ENCODE results near the gene FAM83E. TPM values are rescaled to one million over a fixed set of nuclear protein-coding genes. Genes with fewer than 3 reads are reported as not detected.
"Not testable (repeated sequence)": the region's sequence is repeated elsewhere in the genome, so short reads cannot be mapped to it uniquely, and the experiment has no call there.

Gene FAM83E
- polyA plus RNA-seq, 1 experiment, result not detected

- no peaks in the 10 kb centered on the region for H3K27me3 ChIP-seq (ENCODE audit: control insufficient read depth, insufficient read depth, low read length)
- H3K27ac ChIP-seq (ENCODE audit: low read depth, low read length), result no peak overlapping the region
- TF ChIP-seq CTCF (IDR thresholded peaks at IDR 0.05; ENCODE audit: low read depth, low read length), result peak; percentile 92
- CTCF ChIA-PET, result interaction anchor here (0.5 to 10.6 kb wide), 26 partner anchors 9 to 963 kb away, joined by 3 to 207 read pairs (median 4); partner anchors contain the start of genes RPL18 and SPHK2
- H3K4me3 ChIP-seq (ENCODE audit: low read depth, low read length), result peak overlapping the region; percentile 56
- no peaks in the 10 kb centered on the region for H3K9me3 ChIP-seq (ENCODE audit: control insufficient read depth, insufficient read depth, low read length)
- POLR2A ChIA-PET, result interaction anchor here (1.3 to 1.4 kb wide), 2 partner anchors 30 to 96 kb away, joined by 8 read pairs; partner anchors contain the start of genes RPL18 and SPHK2
- peak; percentile 58 for DNase-seq (ENCODE audit: low read depth, low spot score)
Measured at GRCh38 chr19:48588670-48589401, 26.0 kb downstream of the FAM83E start.

- no peak for DNase-seq (ENCODE audit: low read depth, low spot score)
- ChIA-PET POLR2A (no interaction called here), CTCF (interaction anchor here (0.6 to 10.6 kb wide), 5 partner anchors 81 to 196 kb away, joined by 3 to 207 read pairs (median 5); partner anchors contain the start of gene KDELR1)
- Histone ChIP-seq H3K27ac (ENCODE audit: low read depth, low read length) (no peak overlapping the region), H3K4me3 (ENCODE audit: low read depth, low read length) (no peak overlapping the region), H3K27me3 (ENCODE audit: control insufficient read depth, insufficient read depth, low read length) (no peaks in the 10 kb centered on the region), H3K9me3 (ENCODE audit: control insufficient read depth, insufficient read depth, low read length) (no peaks in the 10 kb centered on the region)
- no peak for TF ChIP-seq CTCF (IDR thresholded peaks at IDR 0.05; ENCODE audit: low read depth, low read length)
Measured at GRCh38 chr19:48587387-48587786, 27.5 kb downstream of the FAM83E start.

DNA sequence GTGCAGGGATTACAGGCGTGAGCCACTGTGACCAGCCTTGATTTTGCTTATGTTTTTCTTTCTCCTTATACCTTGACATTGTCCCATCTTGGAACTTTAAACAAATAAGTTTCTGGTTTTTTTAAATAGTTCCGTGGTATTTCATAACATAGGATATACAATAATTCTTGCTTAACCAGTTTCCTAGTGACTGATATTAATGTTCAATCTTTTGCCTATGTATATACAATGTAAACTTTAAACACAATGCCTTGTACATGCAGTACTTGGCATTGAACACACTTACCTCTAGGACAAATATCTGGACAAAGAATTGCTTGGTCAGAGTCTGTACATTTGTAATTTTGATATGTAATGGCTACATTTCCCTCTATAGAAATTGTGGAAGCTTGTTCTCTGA, 32.7 kb downstream of the FAM83E start:
- no peaks in the 10 kb centered on the region for H3K9me3 ChIP-seq (ENCODE audit: control insufficient read depth, insufficient read depth, low read length)
- CTCF ChIA-PET, result interaction anchor here (8.3 to 10.6 kb wide), 2 partner anchors 76 to 93 kb away, joined by 174 to 207 read pairs; no protein-coding TSS in a partner anchor
- H3K4me3 ChIP-seq (ENCODE audit: low read depth, low read length), result no peak overlapping the region
- no peak for DNase-seq (ENCODE audit: low read depth, low spot score)
- H3K27me3 ChIP-seq (ENCODE audit: control insufficient read depth, insufficient read depth, low read length), result no peaks in the 10 kb centered on the region
- TF ChIP-seq CTCF (IDR thresholded peaks at IDR 0.05; ENCODE audit: low read depth, low read length), result no peak
- no peak overlapping the region for H3K27ac ChIP-seq (ENCODE audit: low read depth, low read length)
- POLR2A ChIA-PET, result no interaction called here

- H3K9me3 ChIP-seq (ENCODE audit: control insufficient read depth, insufficient read depth, low read length), result no peaks in the 10 kb centered on the region
- POLR2A ChIA-PET, result interaction anchor here (0.6 kb wide), 1 partner anchor 233 kb away, joined by 6 read pairs; no protein-coding TSS in a partner anchor
- H3K27me3 ChIP-seq (ENCODE audit: control insufficient read depth, insufficient read depth, low read length), result no peaks in the 10 kb centered on the region
- no peak overlapping the region for H3K27ac ChIP-seq (ENCODE audit: low read depth, low read length)
- no peak overlapping the region for H3K4me3 ChIP-seq (ENCODE audit: low read depth, low read length)
- no peak for TF ChIP-seq CTCF (IDR thresholded peaks at IDR 0.05; ENCODE audit: low read depth, low read length)
- CTCF ChIA-PET, result interaction anchor here (1.6 to 1.9 kb wide), 3 partner anchors 10 to 73 kb away, joined by 4 to 10 read pairs (median 6); no protein-coding TSS in a partner anchor
- no peak for DNase-seq (ENCODE audit: low read depth, low spot score)
Measured at GRCh38 chr19:48578891-48579290, 36.0 kb downstream of the FAM83E start.

GRCh38 chr19:48577908-48578307, 37.0 kb downstream of the FAM83E start:
- DNase-seq (ENCODE audit: low read depth, low spot score); H3K4me3 ChIP-seq (ENCODE audit: low read depth, low read length); H3K9me3 ChIP-seq (ENCODE audit: control insufficient read depth, insufficient read depth, low read length); POLR2A ChIA-PET; H3K27me3 ChIP-seq (ENCODE audit: control insufficient read depth, insufficient read depth, low read length); H3K27ac ChIP-seq (ENCODE audit: low read depth, low read length): not testable (repeated sequence)
- CTCF ChIA-PET, result interaction anchor here (1.6 to 1.9 kb wide), 2 partner anchors 11 to 72 kb away, joined by 6 to 10 read pairs; no protein-coding TSS in a partner anchor

Data from AG04450 (cell line).